Left renal cortex interstitium (tissue), 4 donors: ENCODE data around the gene TBCD. TPM values are rescaled to one million over a fixed set of nuclear protein-coding genes. Genes with fewer than 3 reads are reported as not detected.

Source experiments
- DNase-seq, 4 donors: peaks; one replicate each; pipeline ENCODE4 v3.0.0-alpha.2; 2013; ENCODE audit warnings: low read depth in 4 of 4, low spot score in 2 of 4, missing footprints in 1 of 4
- polyA plus RNA-seq, 4 donors: library from polyadenylated mRNA; unstranded; fragments of 120-200 nt; gene quantifications; one replicate each; pipeline ENCODE4 v1.2.1, GENCODE V29; 2013; ENCODE audit not compliant: insufficient read length in 4 of 4

Gene TBCD
- polyA plus RNA-seq, 4 donors = 60.5 to 87.2 (median 73.3) TPM

- DNase-seq = no peak
Observed at GRCh38 chr17:82863941-82864712, 112.3 kb downstream of the TBCD start.

- no peak for DNase-seq
Observed at GRCh38 chr17:82864713-82865248, 112.9 kb downstream of the TBCD start.

GRCh38 chr17:82865274-82865673 is 113.4 kb downstream of the TBCD start:
- no peak for DNase-seq

GRCh38 chr17:82865774-82866395 is 114.0 kb downstream of the TBCD start:
- DNase-seq = no peak

- no peak for DNase-seq
Observed at GRCh38 chr17:82866590-82867191, 114.8 kb downstream of the TBCD start.

- DNase-seq = no peak
Observed at GRCh38 chr17:82867763-82868325, 116.0 kb downstream of the TBCD start.

GRCh38 chr17:82868715-82869131 is 116.9 kb downstream of the TBCD start:
- DNase-seq = no peak

- no peak for DNase-seq
Observed at GRCh38 chr17:82869536-82869935, 117.7 kb downstream of the TBCD start.

GRCh38 chr17:82870091-82870491 is 118.2 kb downstream of the TBCD start:
- DNase-seq = no peak

- DNase-seq = no peak
Observed at GRCh38 chr17:82870541-82870940, 118.7 kb downstream of the TBCD start.

GRCh38 chr17:82871056-82871775 is 119.4 kb downstream of the TBCD start:
- no peak for DNase-seq

- no peak for DNase-seq
Observed at GRCh38 chr17:82871776-82872561, 120.1 kb downstream of the TBCD start.

- DNase-seq = no peak
Observed at GRCh38 chr17:82872591-82873520, 121.0 kb downstream of the TBCD start.

- no peak for DNase-seq
Observed at GRCh38 chr17:82873521-82873920, 121.7 kb downstream of the TBCD start.

GRCh38 chr17:82874011-82874835 is 122.4 kb downstream of the TBCD start:
- no peak for DNase-seq

GRCh38 chr17:82875407-82875856 is 123.6 kb downstream of the TBCD start:
- DNase-seq = no peak

GRCh38 chr17:82876149-82876548 is 124.3 kb downstream of the TBCD start:
- no peak for DNase-seq
